Stimulated activated naive B cell treated with anti-CD40 and anti-IgM and Interleukin-4, amounts not matched to agents 10 μg/mL and 1 μg/mL and 100 μg/mL, for 72 hours (primary cell): ENCODE data around the gene TTLL9.

Experiments
- ATAC-seq, 2 donors: fragments of 150-1000 bp; cut with Tn5 transposase; replicated peaks; 2 replicates each; pipeline ENCODE4 v1.10.0; 2021; ENCODE audit warnings: moderate library complexity in 1 of 2
- DNase-seq: peaks from one replicate; pipeline ENCODE4 v3.0.0; 2021
- H3K27ac Mint-ChIP-seq: one replicate; pipeline ENCODE4 v1.8.0; 2022; ENCODE audit warnings: mild to moderate bottlenecking, mixed read lengths
- H3K27me3 Mint-ChIP-seq, 2 donors: one replicate each; pipeline ENCODE4 v1.8.0; 2022; ENCODE audit warnings: mixed read lengths in 2 of 2
- H3K36me3 Mint-ChIP-seq, 2 donors: one replicate each; pipeline ENCODE4 v1.8.0; 2022; ENCODE audit warnings: mixed read lengths in 2 of 2, mild to moderate bottlenecking in 1 of 2
- H3K4me1 Mint-ChIP-seq, 2 donors: one replicate each; pipeline ENCODE4 v1.8.0; 2022; ENCODE audit warnings: mixed read lengths in 2 of 2, mild to moderate bottlenecking in 1 of 2
- H3K4me3 Mint-ChIP-seq, 2 donors: one replicate each; pipeline ENCODE4 v1.8.0; 2022; ENCODE audit warnings: mild to moderate bottlenecking in 2 of 2, mixed read lengths in 2 of 2, moderate library complexity in 1 of 2
- H3K9me3 Mint-ChIP-seq, 2 donors: one replicate each; pipeline ENCODE4 v1.8.0; 2022; ENCODE audit warnings: mixed read lengths in 2 of 2, mild to moderate bottlenecking in 1 of 2

Gene TTLL9

DNA sequence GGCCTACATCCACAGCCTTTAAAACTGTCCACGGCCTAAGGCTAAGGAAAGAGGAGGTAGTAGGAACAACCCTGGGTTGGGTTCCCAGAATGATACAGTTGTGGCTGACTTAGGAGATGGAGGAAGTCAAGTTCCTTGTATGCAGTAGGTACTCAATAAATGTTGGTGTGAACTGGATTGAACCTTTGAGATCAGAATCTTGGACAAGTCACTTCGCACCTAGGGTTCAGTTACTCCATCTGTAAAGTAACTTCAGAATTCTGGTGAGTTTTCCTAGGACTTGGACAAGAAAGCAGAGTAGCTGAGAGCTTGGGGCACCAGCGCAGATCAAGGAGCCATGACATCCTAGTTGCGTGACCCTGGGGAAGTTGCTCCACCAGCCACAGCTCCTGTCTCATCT lies 106.6 kb downstream of the TTLL9 start:
- no peak for DNase-seq
- Mint-ChIP-seq H3K9me3 (no peaks in the 10 kb centered on the region), H3K27ac (no peak overlapping the region), H3K36me3 (no peaks in the 10 kb centered on the region), H3K27me3 (peaks cover 27 to 32% of the 10 kb centered on the region in 2 donors), H3K4me1 (no peaks in the 10 kb centered on the region), H3K4me3 (no peak overlapping the region)
- no peak for ATAC-seq

DNA sequence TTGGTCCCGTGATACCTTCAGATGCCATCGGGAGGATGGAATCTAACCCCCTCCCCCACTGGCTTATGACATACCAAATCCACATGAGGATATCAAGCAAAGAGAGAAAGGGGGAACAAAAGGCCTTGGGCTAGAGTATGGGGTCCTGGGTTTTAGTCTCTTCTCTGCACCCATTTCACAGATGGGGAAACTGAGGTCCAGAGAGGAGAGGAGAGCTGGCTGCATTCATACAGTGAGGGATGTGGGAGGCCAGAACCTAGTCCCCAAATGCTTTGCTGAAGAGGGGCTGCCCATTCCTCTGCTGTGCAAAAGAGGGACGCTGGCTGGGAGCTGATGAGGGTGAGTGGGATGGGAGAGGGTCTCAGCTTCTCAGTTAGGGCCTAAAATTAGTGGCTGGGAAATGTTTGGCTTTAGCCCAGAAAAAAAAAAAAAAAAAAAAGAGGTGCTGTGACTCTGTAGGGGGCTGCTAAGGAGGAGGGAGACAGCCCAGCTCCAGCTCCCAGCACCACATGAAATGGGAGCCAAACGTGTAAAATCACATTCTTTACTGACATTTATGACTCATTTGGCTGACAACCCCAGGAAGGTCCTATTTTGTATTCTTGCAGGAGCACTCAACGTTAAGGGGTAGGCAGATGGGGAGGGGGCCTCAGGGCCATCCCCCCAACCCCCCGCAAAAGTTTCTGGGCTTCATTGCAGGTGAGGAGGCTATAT lies 109.4 kb downstream of the TTLL9 start:
- no peak overlapping the region for H3K4me3 Mint-ChIP-seq
- H3K27me3 Mint-ChIP-seq = peaks cover 20 to 34% of the 10 kb centered on the region in 2 donors
- no peaks in the 10 kb centered on the region for H3K4me1 Mint-ChIP-seq
- no peaks in the 10 kb centered on the region for H3K36me3 Mint-ChIP-seq
- H3K9me3 Mint-ChIP-seq = no peaks in the 10 kb centered on the region
- no peak for ATAC-seq
- no peak overlapping the region for H3K27ac Mint-ChIP-seq
- no peak for DNase-seq

- Mint-ChIP-seq H3K27ac (no peak overlapping the region), H3K4me1 (no peaks in the 10 kb centered on the region), H3K27me3 (peaks cover 14 to 27% of the 10 kb centered on the region in 2 donors), H3K36me3 (no peaks in the 10 kb centered on the region), H3K9me3 (no peaks in the 10 kb centered on the region), H3K4me3 (no peak overlapping the region)
- ATAC-seq = no peak
- DNase-seq = no peak
Observed at GRCh38 chr20:31981784-31982183, 111.3 kb downstream of the TTLL9 start.

- peaks cover 14 to 20% of the 10 kb centered on the region in 2 donors for H3K27me3 Mint-ChIP-seq
- peaks cover 0 to 5% of the 10 kb centered on the region in 2 donors for H3K4me1 Mint-ChIP-seq
- no peak overlapping the region for H3K27ac Mint-ChIP-seq
- DNase-seq (no peak), ATAC-seq (no peak)
- no peaks in the 10 kb centered on the region for H3K9me3 Mint-ChIP-seq
- H3K36me3 Mint-ChIP-seq = no peaks in the 10 kb centered on the region
- H3K4me3 Mint-ChIP-seq = no peak overlapping the region
Observed at GRCh38 chr20:31984981-31985471, 114.6 kb downstream of the TTLL9 start.

- no peak overlapping the region for H3K27ac Mint-ChIP-seq
- DNase-seq (no peak), ATAC-seq (no peak)
- H3K4me3 Mint-ChIP-seq = no peak overlapping the region
- H3K4me1 Mint-ChIP-seq = peaks cover 0 to 5% of the 10 kb centered on the region in 2 donors
- H3K27me3 Mint-ChIP-seq = peaks cover 17 to 18% of the 10 kb centered on the region in 2 donors
- no peaks in the 10 kb centered on the region for H3K36me3 Mint-ChIP-seq
- H3K9me3 Mint-ChIP-seq = no peaks in the 10 kb centered on the region
Observed at GRCh38 chr20:31987744-31988143, 117.3 kb downstream of the TTLL9 start.

- DNase-seq = no peak
- no peaks in the 10 kb centered on the region for H3K36me3 Mint-ChIP-seq
Observed at GRCh38 chr20:31988430-31989015, 118.1 kb downstream of the TTLL9 start.

DNA sequence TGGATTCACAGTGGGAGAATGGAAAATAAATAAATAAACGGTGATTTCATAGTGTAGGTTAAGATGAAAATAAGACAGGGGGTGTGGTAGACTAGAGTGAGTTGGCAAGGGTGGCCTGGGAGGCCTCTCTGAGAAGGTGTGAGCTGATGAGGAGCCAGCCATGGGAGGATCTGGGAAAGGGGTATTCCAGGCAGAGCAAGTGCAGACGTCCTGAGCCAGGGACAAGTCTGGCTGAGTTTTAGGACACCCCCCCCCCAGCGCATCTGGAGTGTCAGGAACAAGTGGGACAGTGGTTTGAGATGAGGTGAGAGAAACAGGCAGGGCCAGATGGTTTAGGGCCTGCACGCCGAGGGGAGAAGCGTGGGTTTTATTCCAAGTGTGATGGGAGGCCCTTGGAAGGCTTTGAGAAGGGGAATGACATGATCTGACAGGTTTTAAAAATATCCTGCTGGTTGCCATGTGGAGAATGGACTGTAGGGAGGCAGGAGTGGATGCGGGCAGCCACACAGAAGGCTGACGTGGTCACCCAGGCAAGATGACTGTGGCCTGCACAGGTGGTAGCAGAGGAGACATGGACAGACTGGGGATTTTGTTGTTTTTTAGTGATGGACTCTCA lies 118.7 kb downstream of the TTLL9 start:
- Mint-ChIP-seq H3K4me1 (peaks cover 2 to 5% of the 10 kb centered on the region in 2 donors), H3K27me3 (peaks cover 25 to 26% of the 10 kb centered on the region in 2 donors), H3K9me3 (no peaks in the 10 kb centered on the region), H3K36me3 (no peaks in the 10 kb centered on the region), H3K27ac (no peak overlapping the region), H3K4me3 (no peak overlapping the region)
- ATAC-seq (no peak), DNase-seq (no peak)

More at GRCh38 chr20:31988430-31989015, 118.1 kb downstream of the TTLL9 start:
- peak; percentile 33 to 36 for ATAC-seq
- H3K9me3 Mint-ChIP-seq = no peaks in the 10 kb centered on the region
- peaks cover 19 to 20% of the 10 kb centered on the region in 2 donors for H3K27me3 Mint-ChIP-seq
- peaks cover 0 to 5% of the 10 kb centered on the region in 2 donors for H3K4me1 Mint-ChIP-seq
- no peak overlapping the region for H3K27ac Mint-ChIP-seq
- no peak overlapping the region for H3K4me3 Mint-ChIP-seq

DNA sequence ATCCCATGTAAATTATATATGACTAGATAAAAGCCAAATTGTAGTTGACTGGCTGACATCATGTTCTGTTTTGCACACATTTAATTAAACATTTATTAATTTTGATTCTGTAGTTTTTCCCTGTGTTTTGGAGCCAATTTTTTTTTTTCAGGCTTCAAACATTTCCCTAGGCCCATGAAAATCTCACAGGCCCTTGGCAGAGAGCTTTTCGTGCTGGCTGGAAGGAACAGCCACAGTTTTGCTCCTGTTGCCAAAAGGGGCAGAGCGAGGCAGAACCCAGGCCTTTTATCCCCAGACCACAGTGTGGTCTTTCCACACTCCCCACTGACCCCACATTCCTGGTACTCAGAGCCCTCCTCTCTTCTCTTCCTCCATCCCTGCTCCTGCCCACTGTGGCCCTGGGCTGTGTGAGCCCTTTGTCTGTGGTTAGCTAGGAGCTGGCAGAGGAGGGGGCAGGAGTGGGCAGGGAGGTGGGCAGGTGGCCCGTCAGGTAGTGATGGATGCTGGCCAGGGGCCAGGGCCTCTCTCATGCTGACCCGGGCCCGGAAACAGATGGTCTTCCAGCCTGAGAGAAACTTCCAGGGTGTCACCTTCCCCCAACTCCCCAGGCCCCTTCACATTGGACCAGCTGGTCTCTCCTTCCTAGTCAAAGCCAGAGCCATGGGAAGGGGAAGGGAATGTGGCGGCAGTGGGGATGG lies 120.4 kb downstream of the TTLL9 start:
- H3K9me3 Mint-ChIP-seq = no peaks in the 10 kb centered on the region
- H3K36me3 Mint-ChIP-seq = no peaks in the 10 kb centered on the region
- H3K27me3 Mint-ChIP-seq = peaks cover 37 to 39% of the 10 kb centered on the region in 2 donors
- H3K4me1 Mint-ChIP-seq = peaks cover 9 to 16% of the 10 kb centered on the region in 2 donors
- no peak overlapping the region for H3K27ac Mint-ChIP-seq
- DNase-seq (no peak), ATAC-seq (no peak)
- no peak overlapping the region for H3K4me3 Mint-ChIP-seq

DNA sequence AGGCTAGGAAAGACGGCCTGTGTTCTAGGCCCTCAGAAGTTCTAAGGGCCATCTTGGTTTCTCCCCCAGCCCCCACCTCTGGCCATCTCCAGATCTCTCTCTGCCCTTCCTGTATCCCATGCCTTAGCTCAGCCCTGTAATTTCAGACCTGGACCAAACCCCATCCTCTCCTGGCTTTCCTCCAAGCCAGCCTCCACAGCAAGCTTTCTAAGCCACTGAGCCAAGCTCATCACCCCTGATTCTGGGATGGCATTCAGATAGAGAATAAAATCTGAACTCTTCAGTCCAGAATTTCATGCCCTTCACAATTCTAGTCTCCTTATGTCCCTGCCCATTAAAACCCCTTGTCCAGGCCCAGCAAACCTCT lies 120.9 kb downstream of the TTLL9 start:
- ATAC-seq (no peak), DNase-seq (no peak)
- Mint-ChIP-seq H3K9me3 (no peaks in the 10 kb centered on the region), H3K4me3 (no peak overlapping the region), H3K27me3 (peaks cover 42 to 44% of the 10 kb centered on the region in 2 donors), H3K4me1 (peaks cover 13 to 18% of the 10 kb centered on the region in 2 donors), H3K27ac (no peak overlapping the region), H3K36me3 (no peaks in the 10 kb centered on the region)

GRCh38 chr20:31992086-31992485 lies 121.7 kb downstream of the TTLL9 start:
- Mint-ChIP-seq H3K4me1 (peaks cover 15 to 18% of the 10 kb centered on the region in 2 donors), H3K36me3 (no peaks in the 10 kb centered on the region), H3K27me3 (peaks cover 50% of the 10 kb centered on the region in 2 donors), H3K9me3 (no peaks in the 10 kb centered on the region), H3K4me3 (no peak overlapping the region), H3K27ac (no peak overlapping the region)
- ATAC-seq (no peak), DNase-seq (no peak)
